SK-N-MC (cell line): ENCODE results near the gene ANKRD33.

Experiments
- EZH2 ChIP-seq: fragments of 200-600 bp; sonication (generic); IDR thresholded peaks from one replicate; pipeline ENCODE4 v1.6.1; 2017; ENCODE audit warnings: antibody characterized with exemption
- FOXP2 ChIP-seq: optimal IDR thresholded peaks from 2 replicates; pipeline ENCODE3; 2011; ENCODE audit warnings: mild to moderate bottlenecking, moderate library complexity; ENCODE audit not compliant: insufficient read depth; ENCODE audit errors: extremely low read length, control extremely low read depth
- POLR2AphosphoS5 ChIP-seq: IDR thresholded peaks from 2 replicates; pipeline ENCODE4 v1.6.1; 2012; ENCODE audit warnings: mild to moderate bottlenecking, low read depth, low read length, borderline replicate concordance

DNA sequence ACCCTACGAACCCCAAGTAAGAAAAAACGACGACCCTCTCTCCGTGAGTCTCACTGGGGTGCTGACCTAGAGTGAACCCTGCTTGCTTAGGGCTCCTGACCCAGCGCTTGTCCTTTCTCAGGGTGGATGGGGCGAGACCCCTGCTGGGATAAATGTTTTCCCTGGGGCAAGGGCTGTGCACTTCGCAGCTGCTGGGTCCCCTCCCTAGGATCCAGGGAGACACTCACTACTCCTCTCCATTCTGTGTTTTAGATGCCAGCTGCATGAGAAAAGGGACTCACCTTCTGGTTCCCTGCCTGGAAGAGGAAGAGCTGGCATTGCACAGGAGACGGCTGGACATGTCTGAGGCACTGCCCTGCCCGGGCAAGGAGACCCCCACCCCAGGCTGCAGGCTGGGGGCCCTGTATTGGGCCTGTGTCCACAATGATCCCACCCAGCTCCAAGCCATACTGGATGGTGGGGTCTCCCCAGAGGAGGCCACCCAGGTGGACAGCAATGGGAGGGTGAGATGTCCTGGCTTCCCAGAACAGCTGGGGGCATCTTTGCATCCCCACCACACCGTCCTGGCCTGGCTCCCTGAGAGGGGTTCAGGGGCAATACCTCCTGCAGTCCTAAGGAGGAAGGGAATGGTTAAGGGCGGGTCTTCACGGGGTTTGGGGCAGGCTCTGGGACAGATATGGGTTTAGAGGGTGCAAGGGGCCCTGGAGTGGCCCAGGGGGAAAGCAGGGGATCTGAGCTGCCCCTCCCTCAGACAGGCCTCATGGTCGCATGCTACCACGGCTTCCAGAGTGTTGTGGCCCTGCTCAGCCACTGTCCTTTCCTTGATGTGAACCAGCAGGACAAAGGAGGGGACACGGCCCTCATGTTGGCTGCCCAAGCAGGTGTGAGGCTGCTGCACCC, 663 bp downstream of the ANKRD33 start:
- no peak for TF ChIP-seq EZH2
- no peak for TF ChIP-seq POLR2AphosphoS5
- no peak for TF ChIP-seq FOXP2
